Osteocyte (in vitro differentiated cells): ENCODE measurements around the gene MSH2. TPM values are rescaled to one million over a fixed set of nuclear protein-coding genes. Genes with fewer than 3 reads are reported as not detected.

ENCODE experiments used
- DNase-seq: peaks from one replicate; pipeline ENCODE4 v3.0.0; 2021; ENCODE audit warnings: mixed read lengths; ENCODE audit not compliant: unreplicated experiment; ENCODE audit errors: extremely low spot score
- H3K27ac Mint-ChIP-seq: one replicate; pipeline ENCODE4 v1.8.0; 2021; ENCODE audit warnings: mild to moderate bottlenecking, mixed read lengths; ENCODE audit not compliant: unreplicated experiment
- H3K27me3 Mint-ChIP-seq: one replicate; pipeline ENCODE4 v1.8.0; 2021; ENCODE audit warnings: mixed read lengths; ENCODE audit not compliant: unreplicated experiment
- H3K36me3 Mint-ChIP-seq: one replicate; pipeline ENCODE4 v1.8.0; 2021; ENCODE audit warnings: mixed read lengths; ENCODE audit not compliant: unreplicated experiment
- H3K4me1 Mint-ChIP-seq: one replicate; pipeline ENCODE4 v1.8.0; 2021; ENCODE audit warnings: mixed read lengths; ENCODE audit not compliant: unreplicated experiment
- H3K4me3 Mint-ChIP-seq: one replicate; pipeline ENCODE4 v1.8.0; 2021; ENCODE audit warnings: mild to moderate bottlenecking, moderate library complexity, mixed read lengths; ENCODE audit not compliant: unreplicated experiment
- H3K9me3 Mint-ChIP-seq: one replicate; pipeline ENCODE4 v1.8.0; 2021; ENCODE audit warnings: mixed read lengths; ENCODE audit not compliant: unreplicated experiment
- total RNA-seq: library from RNA; stranded (reverse); gene quantifications from 2 replicates; pipeline ENCODE4 v1.2.1, GENCODE V29; 2021
- TF ChIP-seq, protein P1 (sequence below): fragments of 200-600 bp; sonication (generic); IDR thresholded peaks from 2 replicates; pipeline ENCODE4 v1.5.0; 2021; ENCODE audit warnings: antibody characterized with exemption, mild to moderate bottlenecking, moderate library complexity

MSH2 gene
- total RNA-seq, 1 donor from 2014 or later: 27.0 TPM

DNA sequence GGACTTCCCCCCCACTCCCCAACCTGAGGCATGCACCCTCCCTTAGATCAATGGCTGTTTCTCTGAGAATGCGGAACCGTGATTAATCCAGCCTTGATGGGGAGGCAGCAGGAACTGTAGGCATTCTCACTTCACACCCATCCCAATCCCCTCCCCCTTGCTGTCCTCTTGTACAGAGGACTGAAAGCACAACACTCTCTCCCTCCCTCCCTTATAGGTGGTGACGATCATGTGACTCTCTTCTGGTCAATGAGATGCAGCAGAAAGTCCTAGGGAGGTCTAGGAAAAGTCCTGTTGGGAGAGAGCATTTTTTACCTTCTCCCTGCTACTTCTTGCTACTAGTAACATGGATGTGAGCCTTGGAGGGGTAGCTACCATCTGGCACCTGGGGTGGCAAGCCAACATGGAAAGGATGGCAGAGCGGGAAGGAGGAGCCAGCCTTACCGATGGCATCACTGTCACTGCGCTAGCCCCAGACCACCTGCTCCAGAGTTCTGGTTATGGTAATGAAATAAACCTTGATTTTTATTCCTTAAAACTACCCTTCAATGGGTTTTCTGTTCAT lies 106.9 kb downstream of the MSH2 start:
- H3K9me3 Mint-ChIP-seq: no peaks in the 10 kb centered on the region
- no peaks in the 10 kb centered on the region for H3K4me1 Mint-ChIP-seq
- H3K27me3 Mint-ChIP-seq: peaks cover 3% of the 10 kb centered on the region
- no peak overlapping the region for H3K4me3 Mint-ChIP-seq
- no peak overlapping the region for H3K27ac Mint-ChIP-seq
- H3K36me3 Mint-ChIP-seq: no peaks in the 10 kb centered on the region
- TF ChIP-seq, protein P1, sequence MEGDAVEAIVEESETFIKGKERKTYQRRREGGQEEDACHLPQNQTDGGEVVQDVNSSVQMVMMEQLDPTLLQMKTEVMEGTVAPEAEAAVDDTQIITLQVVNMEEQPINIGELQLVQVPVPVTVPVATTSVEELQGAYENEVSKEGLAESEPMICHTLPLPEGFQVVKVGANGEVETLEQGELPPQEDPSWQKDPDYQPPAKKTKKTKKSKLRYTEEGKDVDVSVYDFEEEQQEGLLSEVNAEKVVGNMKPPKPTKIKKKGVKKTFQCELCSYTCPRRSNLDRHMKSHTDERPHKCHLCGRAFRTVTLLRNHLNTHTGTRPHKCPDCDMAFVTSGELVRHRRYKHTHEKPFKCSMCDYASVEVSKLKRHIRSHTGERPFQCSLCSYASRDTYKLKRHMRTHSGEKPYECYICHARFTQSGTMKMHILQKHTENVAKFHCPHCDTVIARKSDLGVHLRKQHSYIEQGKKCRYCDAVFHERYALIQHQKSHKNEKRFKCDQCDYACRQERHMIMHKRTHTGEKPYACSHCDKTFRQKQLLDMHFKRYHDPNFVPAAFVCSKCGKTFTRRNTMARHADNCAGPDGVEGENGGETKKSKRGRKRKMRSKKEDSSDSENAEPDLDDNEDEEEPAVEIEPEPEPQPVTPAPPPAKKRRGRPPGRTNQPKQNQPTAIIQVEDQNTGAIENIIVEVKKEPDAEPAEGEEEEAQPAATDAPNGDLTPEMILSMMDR: no peak
- no peak for DNase-seq

DNA sequence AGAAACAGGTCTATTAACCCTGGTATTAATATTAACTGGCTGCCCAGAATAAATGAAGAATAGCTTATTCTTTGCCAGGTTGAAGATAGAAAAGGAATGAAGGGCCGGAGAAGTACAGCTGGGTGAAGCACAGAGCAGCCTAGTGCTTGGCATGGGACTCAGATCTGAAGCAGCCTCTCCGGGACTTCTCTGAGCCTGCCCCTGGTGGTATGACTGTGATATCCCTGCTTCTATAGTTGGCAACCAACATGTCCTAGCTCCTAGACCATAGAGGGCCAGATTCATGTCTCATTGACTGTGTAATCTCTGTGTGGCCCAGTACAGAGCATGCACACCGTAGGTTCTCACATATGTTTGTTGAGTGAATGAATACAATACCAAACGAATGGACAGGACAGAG lies 107.8 kb downstream of the MSH2 start:
- no peaks in the 10 kb centered on the region for H3K36me3 Mint-ChIP-seq
- TF ChIP-seq, protein P1: no peak
- H3K4me1 Mint-ChIP-seq: no peaks in the 10 kb centered on the region
- no peaks in the 10 kb centered on the region for H3K9me3 Mint-ChIP-seq
- DNase-seq: no peak
- H3K27me3 Mint-ChIP-seq: peaks cover 3% of the 10 kb centered on the region
- no peak overlapping the region for H3K27ac Mint-ChIP-seq
- H3K4me3 Mint-ChIP-seq: no peak overlapping the region

DNA sequence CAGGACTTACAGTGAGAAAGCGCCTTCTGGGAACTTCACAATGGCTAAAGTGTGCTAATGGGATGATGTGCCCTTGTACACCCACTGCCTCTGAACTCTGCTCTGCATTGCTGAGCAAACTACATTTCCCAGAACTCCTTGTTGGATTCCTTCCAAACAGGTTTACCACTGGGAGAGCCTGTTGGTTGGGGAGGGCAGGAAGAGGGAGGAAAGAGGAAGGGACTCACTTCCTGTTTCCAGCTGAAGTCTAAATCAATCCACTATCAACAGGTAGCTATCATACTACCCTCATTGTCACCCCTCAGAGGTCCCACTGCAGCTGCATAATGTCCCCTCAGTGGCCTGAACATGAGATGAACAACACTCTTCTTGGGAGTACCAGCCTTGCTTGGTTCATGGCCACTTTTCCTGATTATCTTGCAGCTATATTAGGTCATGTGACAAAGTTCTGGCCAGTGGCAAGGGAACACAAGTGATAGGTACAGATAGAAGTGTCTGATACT lies 109.7 kb downstream of the MSH2 start:
- Mint-ChIP-seq H3K4me3 (no peak overlapping the region), H3K36me3 (no peaks in the 10 kb centered on the region), H3K4me1 (no peaks in the 10 kb centered on the region), H3K27me3 (peaks cover 3% of the 10 kb centered on the region), H3K27ac (no peak overlapping the region), H3K9me3 (no peaks in the 10 kb centered on the region)
- DNase-seq: no peak
- TF ChIP-seq, protein P1: no peak

DNA sequence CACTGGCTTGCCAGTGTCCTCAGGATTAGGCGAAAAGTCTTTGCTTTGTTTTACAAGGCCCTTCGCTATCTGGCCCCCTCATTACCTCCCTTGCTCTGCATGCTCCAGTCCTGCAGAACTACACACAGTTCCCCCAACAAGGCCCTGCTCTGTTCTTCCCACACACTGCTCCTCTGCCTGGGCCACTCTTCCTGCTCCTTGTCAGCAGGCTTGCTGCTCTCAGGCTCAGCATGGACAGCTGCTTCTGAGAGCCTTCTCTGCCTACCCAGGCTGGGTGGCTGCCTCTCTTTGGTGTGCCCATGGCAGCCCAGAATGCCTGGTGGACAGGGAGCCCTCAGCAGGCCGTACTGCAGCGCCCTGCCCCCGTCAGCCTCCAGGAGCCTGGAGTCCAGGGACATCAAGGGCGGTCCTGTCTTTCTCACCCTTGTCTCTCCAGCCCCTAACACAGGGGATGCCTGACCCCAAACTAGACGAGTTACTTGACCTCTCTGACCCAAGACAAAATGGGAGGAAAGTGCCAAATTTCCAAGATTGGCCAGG lies 111.1 kb downstream of the MSH2 start:
- H3K4me1 Mint-ChIP-seq: no peaks in the 10 kb centered on the region
- no peaks in the 10 kb centered on the region for H3K9me3 Mint-ChIP-seq
- no peak for DNase-seq
- no peaks in the 10 kb centered on the region for H3K36me3 Mint-ChIP-seq
- H3K27me3 Mint-ChIP-seq: no peaks in the 10 kb centered on the region
- H3K27ac Mint-ChIP-seq: no peak overlapping the region
- TF ChIP-seq, protein P1: no peak
- no peak overlapping the region for H3K4me3 Mint-ChIP-seq

DNA sequence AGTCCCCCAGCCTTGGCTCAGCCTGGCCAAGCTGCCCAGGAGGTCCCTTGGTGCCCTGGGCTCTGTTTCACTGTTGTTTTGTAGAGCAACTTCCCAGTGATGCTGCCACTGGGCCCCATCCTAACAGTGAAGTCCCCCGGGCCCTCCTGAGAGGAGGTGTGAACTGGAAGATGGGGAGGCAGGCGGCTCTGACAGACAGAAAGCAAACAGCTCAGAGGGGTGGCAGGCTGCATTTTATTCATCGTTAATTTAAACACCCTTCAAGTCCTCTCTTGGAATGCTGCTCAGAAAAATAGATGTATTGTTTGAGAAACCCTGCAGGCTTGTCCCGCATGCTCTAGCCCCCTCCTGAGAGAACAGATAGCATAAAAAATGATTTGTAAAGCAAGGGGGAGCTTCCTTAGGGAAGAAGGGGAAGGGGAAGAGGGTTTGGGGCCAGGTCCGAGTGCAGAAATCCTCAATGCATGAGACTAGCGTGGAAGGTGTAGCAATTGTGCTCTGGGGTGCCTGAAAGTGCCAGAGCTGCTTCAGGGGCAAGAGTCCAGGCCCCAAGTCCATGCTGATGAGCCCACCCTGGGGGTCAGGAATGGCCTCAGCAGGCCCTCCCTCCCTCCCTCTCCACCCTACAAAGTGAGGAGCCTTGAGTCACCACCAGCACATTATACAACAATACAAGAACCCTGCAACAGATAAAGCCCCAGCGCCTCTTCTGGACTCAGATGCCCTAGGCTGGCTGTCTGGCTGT lies 113.6 kb downstream of the MSH2 start:
- no peaks in the 10 kb centered on the region for H3K4me1 Mint-ChIP-seq
- TF ChIP-seq, protein P1: no peak
- no peak overlapping the region for H3K27ac Mint-ChIP-seq
- no peaks in the 10 kb centered on the region for H3K9me3 Mint-ChIP-seq
- no peak for DNase-seq
- H3K27me3 Mint-ChIP-seq: no peaks in the 10 kb centered on the region
- H3K4me3 Mint-ChIP-seq: no peak overlapping the region
- H3K36me3 Mint-ChIP-seq: no peaks in the 10 kb centered on the region
